Activated naive CD4-positive, alpha-beta T cell treated with anti-CD3 and anti-CD28 coated beads, Interleukin-2, amount 50 U/mL, for 16 hours (primary cell): Measurements from ENCODE around the gene BBC3.

Experiments
- DNase-seq: peaks from one replicate; pipeline ENCODE4 v3.0.0-alpha.2; 2020

BBC3 gene

GRCh38 chr19:47230054-47230920 lies 712 bp downstream of the BBC3 start:
- peak; percentile 79 for DNase-seq

DNA sequence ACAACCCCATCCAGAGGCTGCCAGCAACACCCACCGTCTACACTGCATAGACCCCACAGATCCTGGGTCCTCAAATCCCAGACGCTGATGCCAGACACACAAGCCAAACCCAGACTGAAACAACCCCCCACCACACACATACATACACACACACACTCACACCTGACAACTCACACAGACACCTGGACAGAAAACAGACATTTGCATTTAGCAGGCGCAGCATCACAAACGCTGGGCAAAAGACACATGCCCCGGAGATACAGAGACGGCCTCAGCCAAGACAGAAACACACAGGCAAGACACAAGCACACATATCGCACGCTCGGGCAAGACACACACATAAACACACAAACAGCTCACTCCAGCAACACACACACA lies 1.3 kb downstream of the BBC3 start:
- DNase-seq, result no peak

- DNase-seq, result no peak
These were observed 1.9 kb downstream of the BBC3 start for GRCh38 chr19:47228937-47229675.

GRCh38 chr19:47228168-47228936 lies 2.6 kb downstream of the BBC3 start:
- peak; percentile 55 for DNase-seq

DNA sequence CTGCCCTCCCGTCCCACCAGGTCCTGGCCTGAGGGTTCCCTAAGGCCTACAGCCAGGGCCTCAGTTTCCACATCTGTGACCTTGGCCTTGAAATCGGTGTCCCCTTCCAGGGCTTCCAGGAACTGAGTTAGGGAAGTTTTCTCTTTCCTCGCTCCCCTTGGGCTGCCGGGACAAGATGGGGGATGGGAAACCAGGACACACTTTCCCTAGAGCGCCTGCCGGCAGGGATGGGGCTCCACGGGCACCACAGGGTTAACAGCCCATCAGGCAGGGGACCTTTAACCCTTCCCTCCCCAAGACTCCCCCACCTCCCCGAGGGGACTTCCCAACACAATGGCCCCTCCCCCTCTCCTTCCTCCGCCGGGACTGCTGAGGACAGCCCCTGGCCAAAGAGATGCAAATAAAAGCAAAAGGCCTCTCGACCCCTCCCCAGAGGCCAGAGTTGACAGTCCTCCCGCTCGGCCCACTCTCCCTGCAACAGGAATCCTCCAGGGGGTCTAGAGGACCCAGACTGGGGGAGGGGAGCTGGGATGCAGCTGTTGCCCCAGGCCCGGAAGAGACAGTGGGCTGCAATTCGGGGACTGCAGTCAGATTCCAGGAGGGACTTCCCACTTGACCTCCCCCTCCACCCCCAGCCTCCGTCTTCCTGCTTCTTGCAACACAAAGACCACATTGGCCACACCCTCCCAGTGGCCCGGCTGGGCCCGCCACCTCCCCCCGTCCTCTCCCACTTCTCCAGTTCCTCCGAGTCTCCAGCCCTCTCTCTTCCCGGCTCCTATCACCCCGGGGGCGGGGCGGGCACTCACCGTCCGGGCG lies 3.4 kb downstream of the BBC3 start:
- DNase-seq, result peak; percentile 39

- no peak for DNase-seq
These were observed 4.3 kb downstream of the BBC3 start for GRCh38 chr19:47226426-47227351.

DNA sequence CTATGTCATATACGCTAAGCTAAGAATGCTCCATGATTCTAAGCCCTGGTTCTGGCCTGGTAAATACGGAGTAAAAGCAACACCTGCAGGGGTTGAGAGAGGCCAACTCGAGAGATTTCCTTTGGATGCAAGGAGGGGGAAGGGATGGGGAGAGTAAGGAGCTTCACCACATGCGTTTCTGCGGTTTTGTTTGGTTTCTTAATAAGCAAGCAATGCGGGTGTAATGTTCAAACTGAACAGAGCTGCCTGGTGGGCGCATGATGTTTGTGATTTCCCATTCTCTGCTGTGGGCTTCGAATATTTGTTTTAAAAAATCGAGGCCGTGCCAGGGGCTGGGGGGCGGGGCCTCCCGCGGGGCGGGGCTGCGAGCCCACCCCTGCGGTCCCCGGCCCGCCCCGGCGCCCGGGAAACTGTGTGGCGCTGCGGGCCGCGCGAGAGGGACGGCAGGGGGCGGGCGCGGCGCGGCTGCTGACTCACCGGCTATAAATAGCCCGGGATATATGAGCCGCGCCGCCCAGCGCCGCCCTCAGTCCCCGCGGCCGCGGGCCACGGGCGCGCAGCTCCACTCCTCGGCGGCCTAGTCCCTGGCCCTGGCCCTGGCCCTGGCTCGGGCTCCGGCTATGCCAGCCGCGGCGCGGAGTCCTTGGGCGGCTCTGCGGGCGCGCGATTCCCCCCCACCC lies 5.1 kb downstream of the BBC3 start:
- peak; percentile 85 for DNase-seq

- DNase-seq, result no peak
These were observed 9.1 kb downstream of the BBC3 start for GRCh38 chr19:47221890-47222289.

GRCh38 chr19:47221080-47221841 lies 9.7 kb downstream of the BBC3 start:
- no peak for DNase-seq

- DNase-seq, result no peak
These were observed 15.4 kb downstream of the BBC3 start for GRCh38 chr19:47215581-47215980.

DNA sequence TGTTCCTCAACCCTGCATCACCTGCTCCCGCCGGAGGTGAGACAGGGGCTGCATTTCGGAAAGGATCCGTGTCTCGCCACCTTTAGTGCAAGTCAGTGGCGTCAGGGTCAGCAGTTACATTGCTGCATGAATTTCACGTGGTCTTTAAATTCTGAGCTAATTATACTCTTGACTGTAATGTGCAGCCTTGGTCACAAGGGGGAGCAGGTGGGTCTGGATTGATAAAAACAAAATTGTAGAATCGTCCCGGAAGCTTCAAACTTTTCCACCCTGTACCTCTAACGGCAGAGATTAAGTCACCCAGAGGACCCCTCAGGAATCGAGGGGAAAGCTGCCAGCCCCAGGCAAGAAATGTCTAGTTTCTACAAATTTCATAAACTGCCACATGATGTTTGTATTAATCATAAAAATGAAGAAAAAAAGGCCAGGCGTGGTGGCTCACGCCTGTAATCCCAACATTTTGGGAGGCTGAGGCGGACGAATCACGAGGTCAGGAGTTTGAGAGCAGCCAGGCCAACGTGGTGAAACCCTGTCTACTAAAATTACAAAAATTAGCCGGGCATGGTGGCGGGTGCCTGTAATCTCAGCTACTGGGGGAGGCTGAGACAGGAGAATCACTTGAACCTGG lies 20.2 kb downstream of the BBC3 start:
- peak; percentile 77 for DNase-seq

DNA sequence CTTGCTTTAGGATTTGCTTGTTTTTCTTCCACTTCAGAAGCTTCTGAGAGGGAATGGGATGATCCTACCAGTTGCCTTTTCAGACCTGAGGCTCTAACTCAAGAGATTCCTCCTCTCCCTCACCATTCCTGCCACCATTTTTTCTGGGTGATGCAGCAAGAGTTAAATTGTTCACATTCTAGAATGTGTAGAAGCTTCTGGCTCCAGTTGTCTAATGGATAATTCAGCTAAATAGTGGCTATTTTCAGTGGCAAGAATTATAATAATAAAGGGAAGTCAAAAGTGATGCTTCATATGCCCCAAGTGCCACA lies 20.9 kb downstream of the BBC3 start:
- no peak for DNase-seq

DNA sequence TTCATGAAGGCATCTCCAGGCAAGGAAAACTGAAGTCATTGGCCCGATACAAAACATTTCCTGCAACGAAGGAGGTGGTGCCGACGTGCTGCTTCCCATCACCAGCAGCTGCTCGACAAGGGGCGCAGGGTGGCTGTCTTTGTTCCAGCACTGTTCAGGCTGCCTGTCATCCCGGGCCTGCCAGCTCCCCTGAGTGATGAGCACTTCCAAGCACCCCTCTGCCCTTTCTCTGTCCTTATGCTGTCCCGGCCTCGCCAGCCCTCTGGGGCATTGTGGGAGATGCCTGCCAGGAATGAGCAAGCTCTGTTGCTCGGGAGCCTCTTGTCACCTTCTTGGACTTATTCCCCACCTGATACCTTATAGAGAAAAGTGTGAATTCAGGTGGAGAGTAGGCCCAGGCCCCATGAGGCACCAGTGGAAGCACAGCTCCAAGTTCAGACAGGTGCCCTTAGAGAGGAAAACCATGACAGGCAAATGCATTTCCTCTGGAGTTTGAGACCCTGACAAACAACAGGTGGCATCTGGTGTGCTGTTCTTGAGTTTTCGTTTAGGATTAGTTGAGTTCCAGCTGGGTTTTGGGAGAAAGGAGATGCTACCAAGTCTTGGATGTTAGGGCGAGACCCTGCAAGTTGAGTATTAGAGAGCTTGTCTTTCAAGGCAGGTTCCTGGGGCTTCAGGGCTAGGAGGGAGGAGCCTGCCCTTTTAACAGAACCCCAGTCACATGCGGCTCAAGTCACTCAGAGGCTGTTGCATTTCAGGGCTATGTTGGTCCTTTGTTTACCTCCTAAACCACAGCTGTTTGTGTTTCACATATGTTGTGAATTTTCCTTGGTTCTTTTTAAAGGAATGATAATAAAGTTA lies 21.4 kb downstream of the BBC3 start:
- no peak for DNase-seq

DNA sequence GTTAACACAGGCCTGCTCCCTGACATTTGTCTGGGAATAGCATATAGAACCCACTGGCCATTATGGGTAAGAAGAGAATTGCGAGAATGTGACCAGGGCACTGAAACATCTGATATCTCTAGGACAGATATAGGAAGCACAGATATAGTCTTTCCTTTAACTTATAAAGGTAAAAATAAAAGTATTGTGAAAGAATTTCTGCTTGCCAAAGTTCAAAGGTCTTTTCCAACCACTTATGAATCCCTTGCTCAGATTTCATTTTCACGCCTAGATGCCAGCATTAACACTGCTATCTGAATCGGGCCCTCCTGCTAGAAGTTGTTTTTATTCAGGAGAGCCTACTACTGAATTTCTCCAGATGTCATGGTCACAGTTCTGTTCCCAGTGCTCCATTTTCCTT lies 27.7 kb downstream of the BBC3 start:
- DNase-seq, result no peak

DNA sequence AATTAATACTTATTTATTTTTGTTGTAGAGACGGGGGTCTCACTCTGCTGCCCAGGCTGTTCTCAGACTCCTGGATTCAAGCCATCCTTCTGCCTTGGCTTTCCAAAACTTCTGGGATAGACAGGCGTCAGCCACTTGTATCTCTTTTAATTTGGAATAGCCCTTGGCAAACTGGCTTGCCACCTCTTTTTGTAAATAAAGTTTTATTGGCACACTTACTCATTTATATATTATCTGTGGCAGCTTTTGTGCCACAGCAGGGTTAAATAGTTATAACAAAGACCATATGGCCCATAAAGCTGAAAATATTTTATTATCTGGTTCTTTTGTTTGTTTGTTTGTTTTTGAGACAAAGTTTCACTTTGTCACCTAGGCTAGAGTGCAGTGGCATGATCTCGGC lies 30.5 kb downstream of the BBC3 start:
- no peak for DNase-seq

DNA sequence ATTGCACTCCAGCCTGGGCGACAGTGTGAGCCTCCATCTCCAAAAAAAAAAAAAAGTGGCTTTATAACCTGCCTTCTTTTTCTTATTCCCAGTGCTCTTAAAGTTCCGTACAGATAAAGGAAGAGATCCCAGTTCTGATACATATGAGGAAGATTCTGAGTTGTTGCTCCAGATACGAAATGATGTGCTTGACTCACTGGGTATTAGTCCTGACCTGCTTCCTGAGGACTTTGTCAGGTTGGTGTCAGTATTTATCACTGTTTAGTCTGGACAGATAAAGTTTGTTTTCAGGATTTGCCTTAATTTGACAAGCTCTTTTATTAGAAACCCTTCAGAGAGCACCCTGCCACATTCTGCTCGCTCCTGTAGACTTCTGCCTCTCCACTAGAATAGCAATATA lies 33.9 kb downstream of the BBC3 start:
- DNase-seq, result no peak

GRCh38 chr19:47195434-47195833 lies 35.6 kb downstream of the BBC3 start:
- DNase-seq, result no peak

DNA sequence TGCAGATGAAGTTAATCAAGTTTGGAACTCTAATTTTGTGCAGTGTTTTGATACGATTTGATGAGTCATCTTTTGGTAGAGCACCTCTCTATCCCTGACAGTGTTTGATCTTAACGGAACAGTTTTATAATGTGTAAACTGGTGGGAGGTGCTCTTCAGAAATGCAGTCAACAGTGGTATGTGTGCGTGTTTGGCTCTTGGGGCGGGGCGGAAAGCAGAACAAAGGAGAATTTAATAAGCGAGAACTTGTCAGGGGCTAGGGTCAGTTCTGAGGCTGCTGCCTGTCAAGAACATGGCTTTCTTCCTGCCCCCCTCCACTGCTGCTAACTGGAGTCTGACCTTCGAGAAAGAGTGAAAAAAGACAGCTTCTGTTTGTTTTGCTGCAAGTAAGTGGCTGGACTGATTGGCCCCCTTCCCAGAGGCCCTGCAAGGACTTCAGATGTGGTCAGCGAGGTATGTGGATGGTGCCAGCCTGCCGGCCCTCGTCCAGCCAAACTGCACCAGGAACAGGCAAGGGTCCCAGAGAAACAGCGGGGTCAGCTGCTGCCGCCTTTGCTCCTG lies 40.8 kb downstream of the BBC3 start:
- peak; percentile 78 for DNase-seq
